ENCODE measurements around the gene CDC45.
A peak's percentile ranks its signal among the peaks of the same experiment; 100 is the strongest.
"Not testable (repeated sequence)": the region's sequence is repeated elsewhere in the genome, so short reads cannot be mapped to it uniquely, and the experiment has no call there.

The CDC45 gene

GRCh38 chr22:19479355-19480172, at the start of gene CDC45:
Gene CDC45, plus strand, starts transcription at chr22:19479920. Its CDS starts 49 bp downstream, at chr22:19479969.
- H3K36me3 ChIP-seq (ENCODE audit: control insufficient read depth, insufficient read depth, low read length), result no peaks in the 10 kb centered on the region
- H3K4me1 ChIP-seq (ENCODE audit: control insufficient read depth, insufficient read depth, low read length), result no peaks in the 10 kb centered on the region
- H3K9ac ChIP-seq (ENCODE audit: low read length), result peak within 1 kb of the TSS; percentile 77
- H3K4me3 ChIP-seq (ENCODE audit: low read length), result peak within 1 kb of the TSS; percentile 80
- H3K27me3 ChIP-seq (ENCODE audit: control insufficient read depth, insufficient read depth, low read length), result no peaks in the 10 kb centered on the region
- H3K9me3 ChIP-seq (ENCODE audit: control insufficient read depth, low read length), result no peaks in the 10 kb centered on the region

GRCh38 chr22:19429950-19430889, 49.5 kb upstream of the CDC45 start:
- Histone ChIP-seq H3K27me3 (ENCODE audit: control insufficient read depth, insufficient read depth, low read length) (no peaks in the 10 kb centered on the region), H3K9ac (ENCODE audit: low read length) (peak overlapping the region; percentile 85), H3K4me1 (ENCODE audit: control insufficient read depth, insufficient read depth, low read length) (no peaks in the 10 kb centered on the region), H3K4me3 (ENCODE audit: low read length) (peak overlapping the region; percentile 79), H3K36me3 (ENCODE audit: control insufficient read depth, insufficient read depth, low read length) (no peaks in the 10 kb centered on the region), H3K9me3 (ENCODE audit: control insufficient read depth, low read length) (no peaks in the 10 kb centered on the region)

- Histone ChIP-seq H3K4me1 (ENCODE audit: control insufficient read depth, insufficient read depth, low read length) (no peaks in the 10 kb centered on the region), H3K27me3 (ENCODE audit: control insufficient read depth, insufficient read depth, low read length) (no peaks in the 10 kb centered on the region), H3K9me3 (ENCODE audit: control insufficient read depth, low read length) (no peaks in the 10 kb centered on the region), H3K4me3 (ENCODE audit: low read length) (peak overlapping the region; percentile 79), H3K36me3 (ENCODE audit: control insufficient read depth, insufficient read depth, low read length) (peaks cover 5% of the 10 kb centered on the region), H3K9ac (ENCODE audit: low read length) (peak overlapping the region; percentile 85)
Observed at GRCh38 chr22:19430890-19431541, 48.7 kb upstream of the CDC45 start.

- Histone ChIP-seq H3K9me3 (ENCODE audit: control insufficient read depth, low read length) (no peaks in the 10 kb centered on the region), H3K9ac (ENCODE audit: low read length) (peak within 1 kb of the TSS; percentile 92), H3K27me3 (ENCODE audit: control insufficient read depth, insufficient read depth, low read length) (no peaks in the 10 kb centered on the region), H3K4me1 (ENCODE audit: control insufficient read depth, insufficient read depth, low read length) (no peaks in the 10 kb centered on the region), H3K36me3 (ENCODE audit: control insufficient read depth, insufficient read depth, low read length) (peaks cover 5% of the 10 kb centered on the region), H3K4me3 (ENCODE audit: low read length) (peak within 1 kb of the TSS; percentile 82)
Observed at GRCh38 chr22:19431649-19432132, 48.0 kb upstream of the CDC45 start, which contains the start of gene HIRA. Gene HIRA, minus strand, starts transcription at chr22:19431733. Its CDS starts 257 bp downstream, at chr22:19431476.

- Histone ChIP-seq H3K27me3 (ENCODE audit: control insufficient read depth, insufficient read depth, low read length) (no peaks in the 10 kb centered on the region), H3K9me3 (ENCODE audit: control insufficient read depth, low read length) (no peaks in the 10 kb centered on the region), H3K4me3 (ENCODE audit: low read length) (peak within 1 kb of the TSS; percentile 82), H3K9ac (ENCODE audit: low read length) (peak within 1 kb of the TSS; percentile 92), H3K36me3 (ENCODE audit: control insufficient read depth, insufficient read depth, low read length) (peaks cover 5% of the 10 kb centered on the region), H3K4me1 (ENCODE audit: control insufficient read depth, insufficient read depth, low read length) (no peaks in the 10 kb centered on the region)
Observed at GRCh38 chr22:19432133-19432851, 47.4 kb upstream of the CDC45 start, which contains the start of gene MRPL40. Gene MRPL40, plus strand, starts transcription at chr22:19432545. Its CDS starts 10 bp downstream, at chr22:19432555.

- H3K4me1 ChIP-seq (ENCODE audit: control insufficient read depth, insufficient read depth, low read length), result no peaks in the 10 kb centered on the region
- peaks cover 5% of the 10 kb centered on the region for H3K36me3 ChIP-seq (ENCODE audit: control insufficient read depth, insufficient read depth, low read length)
- no peaks in the 10 kb centered on the region for H3K27me3 ChIP-seq (ENCODE audit: control insufficient read depth, insufficient read depth, low read length)
- no peaks in the 10 kb centered on the region for H3K9me3 ChIP-seq (ENCODE audit: control insufficient read depth, low read length)
- no peak overlapping the region for H3K4me3 ChIP-seq (ENCODE audit: low read length)
- no peak overlapping the region for H3K9ac ChIP-seq (ENCODE audit: low read length)
Observed at GRCh38 chr22:19434401-19434800, 45.3 kb upstream of the CDC45 start.

GRCh38 chr22:19434829-19435580, 44.7 kb upstream of the CDC45 start:
- peaks cover 5% of the 10 kb centered on the region for H3K36me3 ChIP-seq (ENCODE audit: control insufficient read depth, insufficient read depth, low read length)
- H3K9me3 ChIP-seq (ENCODE audit: control insufficient read depth, low read length), result no peaks in the 10 kb centered on the region
- no peak overlapping the region for H3K9ac ChIP-seq (ENCODE audit: low read length)
- no peaks in the 10 kb centered on the region for H3K27me3 ChIP-seq (ENCODE audit: control insufficient read depth, insufficient read depth, low read length)
- no peak overlapping the region for H3K4me3 ChIP-seq (ENCODE audit: low read length)
- no peaks in the 10 kb centered on the region for H3K4me1 ChIP-seq (ENCODE audit: control insufficient read depth, insufficient read depth, low read length)

- H3K36me3 ChIP-seq (ENCODE audit: control insufficient read depth, insufficient read depth, low read length); H3K9ac ChIP-seq (ENCODE audit: low read length); H3K9me3 ChIP-seq (ENCODE audit: control insufficient read depth, low read length); H3K27me3 ChIP-seq (ENCODE audit: control insufficient read depth, insufficient read depth, low read length); H3K4me1 ChIP-seq (ENCODE audit: control insufficient read depth, insufficient read depth, low read length); H3K4me3 ChIP-seq (ENCODE audit: low read length): not testable (repeated sequence)
Observed at GRCh38 chr22:19436444-19437161, 43.1 kb upstream of the CDC45 start.

GRCh38 chr22:19438298-19438697, 41.4 kb upstream of the CDC45 start:
- peaks cover 5% of the 10 kb centered on the region for H3K36me3 ChIP-seq (ENCODE audit: control insufficient read depth, insufficient read depth, low read length)
- no peak overlapping the region for H3K4me3 ChIP-seq (ENCODE audit: low read length)
- H3K4me1 ChIP-seq (ENCODE audit: control insufficient read depth, insufficient read depth, low read length), result no peaks in the 10 kb centered on the region
- H3K27me3 ChIP-seq (ENCODE audit: control insufficient read depth, insufficient read depth, low read length), result no peaks in the 10 kb centered on the region
- H3K9ac ChIP-seq (ENCODE audit: low read length), result no peak overlapping the region
- no peaks in the 10 kb centered on the region for H3K9me3 ChIP-seq (ENCODE audit: control insufficient read depth, low read length)

GRCh38 chr22:19440411-19441195, 39.1 kb upstream of the CDC45 start:
- Histone ChIP-seq H3K4me1 (ENCODE audit: control insufficient read depth, insufficient read depth, low read length) (peaks cover 7% of the 10 kb centered on the region), H3K9me3 (ENCODE audit: control insufficient read depth, low read length) (no peaks in the 10 kb centered on the region), H3K9ac (ENCODE audit: low read length) (no peak overlapping the region), H3K36me3 (ENCODE audit: control insufficient read depth, insufficient read depth, low read length) (peaks cover 6% of the 10 kb centered on the region), H3K4me3 (ENCODE audit: low read length) (no peak overlapping the region), H3K27me3 (ENCODE audit: control insufficient read depth, insufficient read depth, low read length) (no peaks in the 10 kb centered on the region)
